Parathyroid adenoma (tissue), 2 donors: ENCODE measurements around the gene ERICH3.

Experiments used
- H2AFZ ChIP-seq: fragments of 300-600 bp; sonication (generic); one replicate; pipeline ENCODE4 v1.7.0; 2017; ENCODE audit warnings: antibody characterized with exemption, mild to moderate bottlenecking
- H3K27ac ChIP-seq: fragments of 300-600 bp; sonication (generic); one replicate; pipeline ENCODE4 v1.7.0; 2017
- H3K27me3 ChIP-seq: fragments of 300-600 bp; sonication (generic); one replicate; pipeline ENCODE4 v1.7.0; 2017; ENCODE audit warnings: low read length; ENCODE audit not compliant: control insufficient read depth, insufficient read depth
- H3K36me3 ChIP-seq: fragments of 300-600 bp; sonication (generic); one replicate; pipeline ENCODE4 v1.7.0; 2017; ENCODE audit warnings: low read length; ENCODE audit not compliant: control insufficient read depth, insufficient read depth
- H3K4me1 ChIP-seq: fragments of 300-600 bp; sonication (generic); one replicate; pipeline ENCODE4 v1.7.0; 2017; ENCODE audit warnings: control low read depth
- H3K4me2 ChIP-seq: fragments of 300-600 bp; sonication (generic); one replicate; pipeline ENCODE4 v1.7.0; 2017; ENCODE audit warnings: low read length
- H3K4me3 ChIP-seq: fragments of 300-600 bp; sonication (generic); one replicate; pipeline ENCODE4 v1.7.0; 2017; ENCODE audit warnings: low read depth, low read length
- H3K79me2 ChIP-seq: fragments of 300-600 bp; sonication (generic); one replicate; pipeline ENCODE4 v1.7.0; 2017; ENCODE audit warnings: control low read depth
- H3K9ac ChIP-seq: fragments of 300-600 bp; sonication (generic); one replicate; pipeline ENCODE4 v1.7.0; 2017; ENCODE audit warnings: mild to moderate bottlenecking
- H3K9me3 ChIP-seq: fragments of 300-600 bp; sonication (generic); one replicate; pipeline ENCODE4 v1.7.0; 2017; ENCODE audit warnings: low read length; ENCODE audit not compliant: control insufficient read depth
- TF ChIP-seq, protein P1 (sequence below): fragments of 300-600 bp; sonication (generic); IDR thresholded peaks from one replicate; pipeline ENCODE4 v1.7.0; 2017; ENCODE audit warnings: antibody characterized with exemption, mild to moderate bottlenecking
- donor health status: primary hyperparathyroidism.

Gene ERICH3

DNA sequence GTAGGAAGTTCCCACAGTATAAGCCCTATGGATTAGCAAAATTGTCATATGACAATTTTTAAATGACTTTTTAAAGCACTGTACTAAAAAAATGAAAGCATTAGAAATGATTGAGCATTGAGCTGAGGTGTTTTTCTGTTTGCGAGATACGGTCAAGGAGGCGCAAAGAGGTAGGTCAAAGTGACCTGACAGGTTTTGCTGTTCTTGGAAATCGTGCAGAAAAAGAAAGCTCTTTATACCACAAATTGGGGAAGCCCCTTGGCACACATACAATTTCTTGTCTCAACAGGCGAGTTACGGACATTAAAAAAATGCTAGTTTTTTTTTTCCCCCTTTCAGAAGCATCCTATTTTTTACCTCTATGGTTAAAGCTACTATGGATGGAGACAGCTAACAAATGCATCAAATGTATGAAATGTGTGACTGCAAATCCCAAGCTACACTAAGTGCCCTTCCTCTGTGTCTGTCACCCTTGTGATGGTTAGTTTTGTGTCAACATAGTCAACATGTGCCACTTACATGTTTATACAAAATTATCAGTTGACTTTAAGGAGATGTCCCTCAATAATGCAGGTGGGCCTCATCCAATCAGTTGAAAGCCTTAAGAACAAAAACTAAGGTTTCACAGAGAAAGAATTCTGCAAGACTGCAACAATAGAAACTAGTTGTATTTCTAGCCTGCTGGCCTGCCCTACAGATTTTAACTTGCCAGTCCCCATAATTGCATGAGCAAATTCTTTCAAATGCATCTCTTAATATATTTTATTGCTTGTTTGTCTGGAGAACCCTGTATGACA, 30.0 kb upstream of the ERICH3 start:
- no peak overlapping the region for H2AFZ ChIP-seq
- no peaks in the 10 kb centered on the region for H3K36me3 ChIP-seq
- no peak overlapping the region for H3K4me3 ChIP-seq
- TF ChIP-seq, protein P1, sequence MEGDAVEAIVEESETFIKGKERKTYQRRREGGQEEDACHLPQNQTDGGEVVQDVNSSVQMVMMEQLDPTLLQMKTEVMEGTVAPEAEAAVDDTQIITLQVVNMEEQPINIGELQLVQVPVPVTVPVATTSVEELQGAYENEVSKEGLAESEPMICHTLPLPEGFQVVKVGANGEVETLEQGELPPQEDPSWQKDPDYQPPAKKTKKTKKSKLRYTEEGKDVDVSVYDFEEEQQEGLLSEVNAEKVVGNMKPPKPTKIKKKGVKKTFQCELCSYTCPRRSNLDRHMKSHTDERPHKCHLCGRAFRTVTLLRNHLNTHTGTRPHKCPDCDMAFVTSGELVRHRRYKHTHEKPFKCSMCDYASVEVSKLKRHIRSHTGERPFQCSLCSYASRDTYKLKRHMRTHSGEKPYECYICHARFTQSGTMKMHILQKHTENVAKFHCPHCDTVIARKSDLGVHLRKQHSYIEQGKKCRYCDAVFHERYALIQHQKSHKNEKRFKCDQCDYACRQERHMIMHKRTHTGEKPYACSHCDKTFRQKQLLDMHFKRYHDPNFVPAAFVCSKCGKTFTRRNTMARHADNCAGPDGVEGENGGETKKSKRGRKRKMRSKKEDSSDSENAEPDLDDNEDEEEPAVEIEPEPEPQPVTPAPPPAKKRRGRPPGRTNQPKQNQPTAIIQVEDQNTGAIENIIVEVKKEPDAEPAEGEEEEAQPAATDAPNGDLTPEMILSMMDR, result no peak
- no peak overlapping the region for H3K9ac ChIP-seq
- H3K27me3 ChIP-seq, result no peaks in the 10 kb centered on the region
- no peaks in the 10 kb centered on the region for H3K4me1 ChIP-seq
- no peak overlapping the region for H3K27ac ChIP-seq
- H3K9me3 ChIP-seq, result no peaks in the 10 kb centered on the region
- H3K79me2 ChIP-seq, result no peaks in the 10 kb centered on the region
- H3K4me2 ChIP-seq, result no peak overlapping the region

DNA sequence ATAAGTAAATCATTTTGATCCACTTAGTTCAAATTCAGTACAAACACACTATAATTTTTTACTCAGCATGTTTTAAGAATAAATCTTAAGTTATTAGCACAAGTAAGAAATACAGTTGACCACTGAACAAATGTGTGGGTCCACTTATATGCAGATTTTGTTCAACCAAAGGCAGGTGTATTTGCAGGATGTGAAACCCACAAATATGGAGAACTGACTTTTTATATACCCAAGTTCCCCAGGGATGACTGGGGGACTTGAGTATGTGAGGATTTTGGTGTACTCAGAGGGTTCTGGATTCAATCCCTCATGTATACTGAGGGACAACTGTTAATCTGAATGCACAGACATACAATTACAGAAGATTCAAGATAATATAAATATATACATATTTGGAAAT, 25.7 kb upstream of the ERICH3 start:
- Histone ChIP-seq H3K9ac (no peak overlapping the region), H3K4me2 (no peak overlapping the region), H3K9me3 (no peaks in the 10 kb centered on the region), H3K4me3 (no peak overlapping the region), H2AFZ (no peak overlapping the region), H3K27ac (no peak overlapping the region), H3K79me2 (no peaks in the 10 kb centered on the region), H3K36me3 (no peaks in the 10 kb centered on the region), H3K4me1 (no peaks in the 10 kb centered on the region), H3K27me3 (no peaks in the 10 kb centered on the region)
- TF ChIP-seq, protein P1, result no peak

DNA sequence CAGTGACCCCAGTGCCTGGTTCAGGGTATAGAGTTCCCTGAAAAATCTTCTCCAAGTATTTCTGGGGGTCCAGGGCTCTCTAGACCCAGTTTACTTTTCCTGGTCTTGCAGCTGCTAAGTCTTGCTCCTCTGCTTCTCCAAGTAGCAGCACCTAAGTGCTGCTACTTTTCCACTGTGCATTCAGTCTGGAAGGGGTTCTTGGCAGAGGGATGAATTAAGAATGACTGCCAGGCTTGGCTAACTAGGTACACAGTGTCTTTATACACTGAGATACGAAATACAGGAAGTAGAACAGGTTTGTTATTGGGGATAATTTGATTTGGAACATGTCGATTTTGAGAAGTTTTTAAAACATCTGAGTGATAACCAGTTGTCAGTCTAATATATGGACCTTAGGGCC, 24.2 kb upstream of the ERICH3 start:
- H2AFZ ChIP-seq, result no peak overlapping the region
- H3K9ac ChIP-seq, result no peak overlapping the region
- H3K4me3 ChIP-seq, result no peak overlapping the region
- no peaks in the 10 kb centered on the region for H3K4me1 ChIP-seq
- H3K4me2 ChIP-seq, result no peak overlapping the region
- no peak overlapping the region for H3K27ac ChIP-seq
- TF ChIP-seq, protein P1, result no peak
- H3K79me2 ChIP-seq, result no peaks in the 10 kb centered on the region
- no peaks in the 10 kb centered on the region for H3K36me3 ChIP-seq
- no peaks in the 10 kb centered on the region for H3K9me3 ChIP-seq
- no peaks in the 10 kb centered on the region for H3K27me3 ChIP-seq

DNA sequence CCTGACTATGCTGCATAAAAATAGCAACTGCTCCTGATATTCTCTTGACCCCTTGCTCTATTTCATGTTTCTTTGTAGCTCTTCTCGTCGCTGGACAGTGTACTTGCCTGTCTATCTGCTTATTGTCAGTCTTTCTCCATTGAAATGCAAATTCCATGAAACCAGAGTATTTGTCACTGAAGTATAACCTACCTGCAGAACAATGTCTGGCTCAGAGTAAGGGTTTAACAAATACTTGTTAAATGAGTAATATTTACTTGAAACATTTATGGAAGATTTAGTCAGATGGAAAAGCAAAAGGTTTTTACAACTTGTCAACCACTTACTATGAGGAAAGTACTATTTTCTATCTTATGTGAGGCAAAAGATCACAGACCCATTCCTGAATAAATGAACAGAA, 19.9 kb upstream of the ERICH3 start:
- no peak overlapping the region for H3K4me2 ChIP-seq
- H3K9ac ChIP-seq, result no peak overlapping the region
- TF ChIP-seq, protein P1, result no peak
- no peak overlapping the region for H3K4me3 ChIP-seq
- no peaks in the 10 kb centered on the region for H3K4me1 ChIP-seq
- no peaks in the 10 kb centered on the region for H3K36me3 ChIP-seq
- no peak overlapping the region for H2AFZ ChIP-seq
- H3K27me3 ChIP-seq, result no peaks in the 10 kb centered on the region
- H3K79me2 ChIP-seq, result no peaks in the 10 kb centered on the region
- H3K9me3 ChIP-seq, result no peaks in the 10 kb centered on the region
- no peak overlapping the region for H3K27ac ChIP-seq

DNA sequence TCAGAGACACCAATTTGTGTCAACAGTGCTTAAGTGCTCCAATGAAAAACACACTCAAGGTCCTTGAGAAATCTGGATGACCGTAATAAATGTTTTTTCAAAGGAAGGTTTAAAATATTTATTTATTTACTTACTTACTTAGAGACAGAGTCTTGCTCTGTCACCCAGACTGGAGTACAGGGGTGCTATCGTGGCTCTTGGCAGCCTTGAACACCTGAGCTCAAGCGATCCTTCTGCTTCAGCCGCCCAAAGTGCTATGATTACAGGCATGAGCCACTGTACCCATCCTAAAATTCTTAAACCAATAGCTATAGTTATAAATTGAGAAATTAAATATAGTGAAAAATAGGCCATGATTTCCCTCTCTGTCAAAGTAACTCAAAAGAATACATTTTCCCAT, 17.3 kb upstream of the ERICH3 start:
- H3K4me2 ChIP-seq, result no peak overlapping the region
- no peak overlapping the region for H2AFZ ChIP-seq
- H3K9me3 ChIP-seq, result no peaks in the 10 kb centered on the region
- TF ChIP-seq, protein P1, result no peak
- no peak overlapping the region for H3K9ac ChIP-seq
- no peaks in the 10 kb centered on the region for H3K79me2 ChIP-seq
- H3K27me3 ChIP-seq, result no peaks in the 10 kb centered on the region
- no peak overlapping the region for H3K4me3 ChIP-seq
- H3K27ac ChIP-seq, result no peak overlapping the region
- H3K36me3 ChIP-seq, result no peaks in the 10 kb centered on the region
- H3K4me1 ChIP-seq, result no peaks in the 10 kb centered on the region
